Prostate gland (tissue), 2 donors: ENCODE measurements around the gene LSAMP. TPM values are rescaled to one million over a fixed set of nuclear protein-coding genes. Genes with fewer than 3 reads are reported as not detected.

Experiments
- DNase-seq: peaks from one replicate; pipeline ENCODE4 v3.0.0-alpha.2; 2019; ENCODE audit warnings: low spot score
- H3K27ac ChIP-seq, 2 donors: fragments of 200-600 bp; sonication (generic); 2 replicates each; pipeline ENCODE4 v1.5.1; 2017 to 2019
- H3K27me3 ChIP-seq: fragments of 200-600 bp; sonication (generic); replicated peaks from 2 replicates; pipeline ENCODE4 v1.5.1; 2019; ENCODE audit not compliant: insufficient read depth
- H3K36me3 ChIP-seq, 2 donors: fragments of 200-600 bp; sonication (generic); 1 replicate in 1 of 2; 2 replicates in 1 of 2; pipeline versions ENCODE4 v1.5.1 to v1.8.1; 2017 to 2019
- H3K4me1 ChIP-seq: fragments of 200-600 bp; sonication (generic); replicated peaks from 2 replicates; pipeline ENCODE4 v1.5.1; 2019
- H3K4me3 ChIP-seq, 2 donors: fragments of 200-600 bp; sonication (generic); 2 replicates each; pipeline ENCODE4 v1.5.1; 2017 to 2019
- H3K9me3 ChIP-seq: fragments of 200-600 bp; sonication (generic); 2 replicates; pipeline ENCODE4 v1.5.1; 2017
- POLR2A ChIP-seq: fragments of 450-650 bp; IDR thresholded peaks from one replicate; pipeline ENCODE4 v1.6.1; 2016; ENCODE audit warnings: antibody characterized with exemption, mild to moderate bottlenecking
- POLR2AphosphoS5 ChIP-seq: sonication (generic); formaldehyde crosslinking; IDR thresholded peaks from one replicate; pipeline ENCODE4 v1.6.1; 2017; ENCODE audit warnings: antibody characterized with exemption
- WGBS: methylation state at CpG from one replicate; pipeline ENCODE4 v1.1.5; 2018; 5-methylcytosine and 5-hydroxymethylcytosine counted together
- intact Hi-C: fragments of 100-400 bp; cut with DNase I; formaldehyde crosslinking; loops from one replicate; pipeline ENCODE4 v1.14.2; 2022
- total RNA-seq, 2 donors: library from RNA; depleted of rRNA; stranded (reverse); fragments of >200 nt; gene quantifications; one replicate each; pipeline ENCODE4 v1.1.0, GENCODE V29; 2016
- TF ChIP-seq, protein P1 (sequence below), 4 experiments: fragments of 200-600 bp in 2 of 4; fragments of 450-650 bp in 2 of 4; sonication (generic) in 2 of 4; IDR thresholded peaks; 1 replicate in 3 of 4; 2 replicates in 1 of 4; pipeline ENCODE4 v1.5.1; 2016 to 2019; ENCODE audit warnings: antibody characterized with exemption in 4 of 4, mild to moderate bottlenecking in 2 of 4, moderate library complexity in 2 of 4

Gene LSAMP
- total RNA-seq, 2 donors from 2014 or later, result 15.4 to 38.0 TPM

DNA sequence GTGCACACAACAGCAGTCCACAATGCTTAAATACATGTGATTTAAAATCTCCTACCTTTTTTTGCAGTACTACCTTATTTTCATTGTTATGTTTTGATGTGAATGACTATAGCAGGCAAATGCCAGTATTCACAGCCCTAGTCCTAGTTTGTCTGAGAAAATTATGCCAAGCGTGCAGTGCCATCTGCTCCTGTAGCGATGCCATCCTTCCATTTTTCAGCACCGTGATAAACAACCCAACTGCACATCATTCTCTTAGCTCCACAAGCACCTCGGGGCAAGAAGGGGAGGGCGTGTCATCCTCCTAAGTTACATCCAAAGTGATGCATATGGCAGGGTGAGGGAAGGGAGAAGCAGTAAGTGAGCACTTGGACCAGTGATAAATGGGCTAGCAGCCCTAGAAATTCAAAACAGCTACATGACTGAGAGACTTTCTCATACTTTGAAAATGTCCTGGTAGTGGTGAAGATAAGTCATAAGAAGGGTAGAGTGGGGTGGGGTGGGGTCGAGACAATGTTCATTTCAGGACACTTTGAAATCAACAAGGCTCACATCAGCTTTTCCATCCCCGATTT is 198.8 kb downstream of the LSAMP start:
- H3K4me1 ChIP-seq, result no peaks in the 10 kb centered on the region
- no peak overlapping the region for H3K4me3 ChIP-seq
- H3K27ac ChIP-seq, result no peak overlapping the region
- 88% methylated on average over 7 of the region's 7 CpGs for WGBS
- no peaks in the 10 kb centered on the region for H3K36me3 ChIP-seq
- DNase-seq, result no peak
- TF ChIP-seq POLR2A, result no peak
- TF ChIP-seq, protein P1, sequence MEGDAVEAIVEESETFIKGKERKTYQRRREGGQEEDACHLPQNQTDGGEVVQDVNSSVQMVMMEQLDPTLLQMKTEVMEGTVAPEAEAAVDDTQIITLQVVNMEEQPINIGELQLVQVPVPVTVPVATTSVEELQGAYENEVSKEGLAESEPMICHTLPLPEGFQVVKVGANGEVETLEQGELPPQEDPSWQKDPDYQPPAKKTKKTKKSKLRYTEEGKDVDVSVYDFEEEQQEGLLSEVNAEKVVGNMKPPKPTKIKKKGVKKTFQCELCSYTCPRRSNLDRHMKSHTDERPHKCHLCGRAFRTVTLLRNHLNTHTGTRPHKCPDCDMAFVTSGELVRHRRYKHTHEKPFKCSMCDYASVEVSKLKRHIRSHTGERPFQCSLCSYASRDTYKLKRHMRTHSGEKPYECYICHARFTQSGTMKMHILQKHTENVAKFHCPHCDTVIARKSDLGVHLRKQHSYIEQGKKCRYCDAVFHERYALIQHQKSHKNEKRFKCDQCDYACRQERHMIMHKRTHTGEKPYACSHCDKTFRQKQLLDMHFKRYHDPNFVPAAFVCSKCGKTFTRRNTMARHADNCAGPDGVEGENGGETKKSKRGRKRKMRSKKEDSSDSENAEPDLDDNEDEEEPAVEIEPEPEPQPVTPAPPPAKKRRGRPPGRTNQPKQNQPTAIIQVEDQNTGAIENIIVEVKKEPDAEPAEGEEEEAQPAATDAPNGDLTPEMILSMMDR (IDR thresholded peaks at IDR 0.05), result no peak
- TF ChIP-seq POLR2AphosphoS5, result no peak
- intact Hi-C loops, result no loop called here
- H3K27me3 ChIP-seq, result no peaks in the 10 kb centered on the region
- no peaks in the 10 kb centered on the region for H3K9me3 ChIP-seq

DNA sequence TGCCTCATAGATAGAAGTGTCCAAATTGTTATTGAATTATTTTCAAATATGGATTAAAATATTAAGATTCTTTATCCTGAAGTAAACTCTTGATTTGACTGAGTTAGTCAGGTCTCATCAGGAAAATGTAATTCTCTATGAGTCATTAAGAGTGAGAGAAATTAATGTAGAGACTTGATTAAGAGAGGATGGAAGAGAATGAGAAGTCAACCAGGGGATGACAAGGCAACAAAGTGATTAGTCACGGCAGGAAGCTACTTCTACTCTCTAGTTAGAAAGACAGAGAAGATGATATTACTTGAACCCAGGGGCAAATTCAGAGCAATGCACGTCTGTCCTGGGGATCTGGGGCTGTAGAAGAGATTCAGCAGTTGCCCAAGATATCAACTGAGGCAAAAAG is 202.5 kb downstream of the LSAMP start:
- Histone ChIP-seq H3K27ac (no peak overlapping the region), H3K4me3 (no peak overlapping the region), H3K4me1 (no peaks in the 10 kb centered on the region), H3K27me3 (no peaks in the 10 kb centered on the region), H3K9me3 (no peaks in the 10 kb centered on the region), H3K36me3 (no peaks in the 10 kb centered on the region)
- intact Hi-C loops, result no loop called here
- no peak for TF ChIP-seq POLR2AphosphoS5
- WGBS, result 77% methylated on average over 2 of the region's 2 CpGs
- no peak for DNase-seq

DNA sequence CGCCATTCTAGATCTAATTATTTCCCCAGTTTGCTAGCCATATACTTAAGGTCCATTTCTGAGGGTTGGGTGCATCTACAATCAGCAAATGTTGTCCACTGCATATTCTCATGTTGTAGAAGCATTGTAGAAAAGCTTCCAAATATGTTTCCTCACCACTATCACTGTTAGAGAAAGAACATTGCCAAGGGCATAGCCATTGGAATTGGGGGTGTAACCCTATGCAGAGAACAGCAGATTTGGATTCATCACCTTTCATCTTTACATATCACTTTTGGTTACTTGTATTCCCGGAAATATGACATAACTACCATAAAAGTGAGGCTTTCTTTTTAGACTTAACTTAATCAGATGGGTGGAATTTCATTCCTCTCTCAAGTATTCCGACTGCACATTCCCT is 203.6 kb downstream of the LSAMP start:
- Histone ChIP-seq H3K36me3 (no peaks in the 10 kb centered on the region), H3K27me3 (no peaks in the 10 kb centered on the region), H3K9me3 (no peaks in the 10 kb centered on the region), H3K4me3 (no peak overlapping the region), H3K27ac (no peak overlapping the region), H3K4me1 (no peaks in the 10 kb centered on the region)
- no peak for DNase-seq
- intact Hi-C loops, result no loop called here
- WGBS, result 78% methylated on average over 3 of the region's 3 CpGs
- no peak for TF ChIP-seq POLR2AphosphoS5
- TF ChIP-seq POLR2A, result no peak
- TF ChIP-seq, protein P1 (IDR thresholded peaks at IDR 0.05), result no peak

DNA sequence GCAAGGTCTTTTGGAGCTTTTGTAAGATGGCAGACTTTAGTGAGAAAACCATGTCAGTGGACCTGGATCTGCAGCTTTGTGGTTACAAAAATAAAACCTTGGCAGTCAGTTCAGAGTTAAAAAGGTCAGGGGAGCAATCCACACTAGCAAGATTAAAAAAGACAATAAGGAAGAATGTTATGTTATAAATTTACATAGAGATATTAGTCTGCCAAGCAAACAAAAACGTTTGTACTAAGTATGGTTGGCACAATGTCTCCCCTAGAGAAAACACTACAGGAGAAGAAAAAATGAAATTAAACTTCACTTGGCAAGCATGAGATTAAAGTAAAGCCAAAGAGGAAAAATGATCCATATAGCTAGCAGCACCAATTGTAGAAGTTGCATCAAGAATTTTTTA is 205.0 kb downstream of the LSAMP start:
- no peak overlapping the region for H3K27ac ChIP-seq
- no peak for DNase-seq
- no peak overlapping the region for H3K4me3 ChIP-seq
- H3K36me3 ChIP-seq, result no peaks in the 10 kb centered on the region
- intact Hi-C loops, result no loop called here
- no peaks in the 10 kb centered on the region for H3K9me3 ChIP-seq
- 0% methylated on average over 1 of the region's 1 CpG for WGBS
- TF ChIP-seq POLR2A, result no peak
- TF ChIP-seq, protein P1 (IDR thresholded peaks at IDR 0.05), result no peak
- TF ChIP-seq POLR2AphosphoS5, result peak; percentile 14
- H3K27me3 ChIP-seq, result no peaks in the 10 kb centered on the region
- H3K4me1 ChIP-seq, result no peaks in the 10 kb centered on the region

DNA sequence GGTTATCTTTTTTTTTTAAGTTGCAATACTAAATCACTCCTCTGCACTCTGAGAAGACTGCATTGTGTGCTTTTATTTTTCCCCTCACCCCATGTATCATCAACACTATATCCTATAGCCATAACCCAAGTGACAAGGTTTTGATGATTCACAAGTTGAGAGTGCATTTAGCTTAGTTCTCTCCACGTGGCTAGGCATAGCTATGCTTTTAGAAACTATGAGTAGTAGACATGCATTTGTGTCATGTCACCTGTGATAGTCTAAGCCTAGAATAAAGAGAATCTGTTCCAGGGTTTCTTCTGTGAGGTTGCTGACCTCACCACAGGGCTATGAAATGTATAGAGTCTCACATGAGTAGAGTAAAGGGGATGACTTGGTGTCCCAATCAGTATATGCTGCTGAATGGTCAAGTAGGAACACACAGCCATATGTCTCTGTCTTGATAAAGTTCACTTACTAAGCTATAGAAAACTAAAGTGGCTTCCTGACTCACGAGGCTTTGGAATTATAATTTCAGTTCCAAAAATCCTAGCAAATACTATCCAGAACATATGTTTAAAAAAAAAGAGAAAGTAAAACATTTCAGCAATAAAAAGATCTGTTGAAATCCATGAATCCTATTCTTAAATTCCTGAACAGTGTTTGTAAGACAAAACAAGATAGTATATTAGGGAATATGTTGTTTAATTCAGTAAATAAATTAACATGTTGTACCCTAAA is 206.3 kb downstream of the LSAMP start:
- no peak overlapping the region for H3K27ac ChIP-seq
- intact Hi-C loops, result no loop called here
- no peaks in the 10 kb centered on the region for H3K9me3 ChIP-seq
- no peak for DNase-seq
- TF ChIP-seq POLR2AphosphoS5 (no peak), POLR2A (no peak)
- TF ChIP-seq, protein P1 (IDR thresholded peaks at IDR 0.05), result no peak
- no peaks in the 10 kb centered on the region for H3K27me3 ChIP-seq
- no peaks in the 10 kb centered on the region for H3K36me3 ChIP-seq
- 38% methylated on average over 2 of the region's 2 CpGs for WGBS
- H3K4me3 ChIP-seq, result no peak overlapping the region
- no peaks in the 10 kb centered on the region for H3K4me1 ChIP-seq
